Measurements from ENCODE around the gene EML6.

The EML6 gene

DNA sequence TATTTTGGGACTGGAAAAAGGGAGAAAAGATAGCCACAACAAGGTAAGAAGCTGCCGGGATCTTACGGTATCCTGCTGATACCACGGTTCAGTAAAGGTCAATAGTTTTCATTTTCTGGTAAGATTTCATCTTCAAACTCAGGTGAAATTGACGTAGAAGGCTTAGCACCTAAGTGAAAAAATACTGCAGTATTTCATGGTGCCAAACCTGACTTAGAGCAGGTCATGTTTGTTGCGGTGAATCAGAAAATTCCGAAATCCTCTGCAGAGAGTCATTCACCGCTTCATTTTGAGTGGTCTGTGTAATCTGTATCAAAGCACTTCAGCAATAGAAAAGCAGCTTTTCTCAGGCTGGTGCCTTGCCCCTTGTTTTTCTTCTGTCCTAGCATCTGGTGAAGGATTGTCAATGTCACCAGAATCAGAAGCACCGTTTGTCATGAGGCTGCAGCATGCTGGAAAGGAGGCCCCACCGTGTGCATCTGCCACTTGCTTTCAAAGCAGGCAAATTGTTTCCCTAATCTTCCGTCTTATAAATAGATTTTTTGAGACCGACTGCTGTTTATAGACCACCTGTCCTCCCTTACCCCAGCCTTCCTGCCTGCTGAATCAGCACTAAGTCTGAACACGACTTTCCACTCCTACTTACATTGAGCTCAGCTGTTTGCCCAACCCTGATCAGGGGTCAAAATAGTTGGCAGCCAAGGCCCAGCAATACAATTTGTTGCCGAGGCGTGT is 156.3 kb downstream of the EML6 start:
- no peak for DNase-seq (ENCODE audit: low read depth, low spot score)

DNA sequence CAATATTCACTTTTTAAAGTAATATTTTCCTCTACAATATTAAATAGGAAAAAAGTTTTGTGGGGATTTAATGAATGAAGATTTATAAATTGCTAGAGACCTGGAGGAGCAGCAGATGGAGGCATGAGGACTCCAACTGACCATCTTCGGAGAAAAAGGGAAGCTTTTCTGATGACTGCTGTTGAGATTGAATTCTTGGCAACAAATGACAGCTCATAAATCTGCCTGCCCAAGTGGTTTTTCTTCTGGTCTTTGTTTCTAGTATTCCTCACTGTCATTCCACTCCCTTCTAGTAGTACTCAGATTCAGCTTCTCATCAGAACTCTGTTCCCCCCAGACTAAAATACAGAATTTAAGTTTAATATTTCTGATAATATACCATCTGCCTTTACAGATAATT is 157.0 kb downstream of the EML6 start:
- no peak for DNase-seq (ENCODE audit: low read depth, low spot score)

DNA sequence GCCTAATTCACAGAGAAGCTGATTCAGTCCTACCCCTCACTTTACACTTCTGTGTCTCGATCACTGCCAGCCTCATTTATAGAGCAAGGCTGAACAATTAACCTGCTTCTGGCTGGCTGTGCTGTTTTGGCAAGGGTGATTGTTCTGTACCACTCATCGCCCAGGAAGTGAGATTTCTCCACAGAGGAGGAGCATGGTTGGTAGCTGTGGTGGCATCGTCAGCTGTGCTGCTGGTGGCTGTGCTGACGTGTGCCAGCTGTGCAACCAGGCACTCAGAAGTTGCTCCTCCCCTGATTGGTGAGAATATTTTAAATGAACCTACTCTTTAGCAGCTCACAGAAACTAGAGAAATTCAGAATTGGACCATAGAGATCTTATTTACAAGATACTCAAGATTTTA is 158.3 kb downstream of the EML6 start:
- DNase-seq (ENCODE audit: low read depth, low spot score), result no peak

DNA sequence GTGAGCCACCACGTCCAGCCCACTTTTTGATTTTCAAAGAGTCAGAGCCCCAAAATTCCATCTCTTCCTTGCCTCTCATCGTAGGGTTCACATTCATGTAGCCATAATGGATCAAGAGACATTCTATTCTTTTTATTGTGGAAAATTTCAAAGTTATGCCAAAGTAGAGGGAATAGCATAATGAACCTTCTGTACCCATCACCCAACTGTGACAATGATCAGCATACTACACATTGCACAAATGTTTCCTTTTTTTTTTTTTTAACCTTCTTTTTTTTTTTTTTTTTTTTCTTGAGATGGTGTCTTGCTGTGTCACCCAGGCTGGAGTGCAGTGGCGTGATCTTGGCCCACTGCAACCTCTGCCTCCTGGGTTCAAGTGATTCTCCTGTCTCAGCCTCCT is 162.4 kb downstream of the EML6 start:
- no peak for DNase-seq (ENCODE audit: low read depth, low spot score)

DNA sequence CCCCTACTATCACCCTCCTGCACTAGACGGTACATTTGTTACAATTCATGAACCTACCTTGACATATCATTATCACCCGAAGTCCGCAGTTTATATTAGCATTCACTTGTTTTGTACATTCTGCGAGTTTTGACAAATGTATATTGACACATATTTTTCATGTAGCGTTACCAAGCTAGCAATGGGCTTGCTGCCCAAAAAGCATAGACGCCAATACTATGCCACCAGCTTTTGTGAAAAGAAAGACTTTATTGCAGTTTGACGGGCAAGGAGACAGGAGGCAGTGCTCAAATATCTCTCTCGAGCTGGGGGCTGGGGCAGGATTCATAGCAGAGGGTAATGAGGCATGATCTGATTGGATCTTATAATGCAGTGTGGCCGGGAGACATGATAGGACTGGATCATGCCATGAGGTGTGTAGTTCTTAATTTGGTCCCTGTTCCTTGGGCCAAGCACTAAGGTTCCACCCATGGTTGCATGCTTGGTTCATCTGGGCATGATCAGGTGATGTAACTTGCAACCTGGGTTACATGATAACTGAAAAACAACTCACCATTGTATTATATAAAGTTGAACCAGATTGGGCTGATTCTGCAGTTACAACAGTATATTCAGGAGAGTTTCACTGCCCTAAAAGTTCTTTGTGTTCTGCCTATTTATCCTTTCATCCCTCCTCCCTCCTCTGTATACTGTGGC is 164.5 kb downstream of the EML6 start:
- no peak for DNase-seq (ENCODE audit: low read depth, low spot score)

DNA sequence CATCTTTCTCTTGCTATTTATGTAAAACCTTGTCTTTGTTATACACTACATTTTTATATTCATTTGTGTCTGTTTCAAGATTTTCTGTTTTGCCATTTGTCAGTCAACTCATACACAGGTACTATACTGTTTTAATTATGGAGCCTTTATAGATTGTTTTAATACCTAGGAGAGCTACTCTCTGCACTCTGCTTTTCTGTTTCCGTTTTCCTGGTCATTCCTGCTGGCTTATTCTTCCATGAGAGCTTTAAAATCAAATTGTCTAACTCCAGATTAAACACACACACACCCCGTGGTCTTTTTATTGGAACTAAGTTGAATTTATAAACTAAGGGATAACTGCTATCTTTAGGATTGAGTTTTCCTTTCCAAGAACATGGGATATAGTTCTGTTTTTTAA is 165.6 kb downstream of the EML6 start:
- no peak for DNase-seq (ENCODE audit: low read depth, low spot score)

DNA sequence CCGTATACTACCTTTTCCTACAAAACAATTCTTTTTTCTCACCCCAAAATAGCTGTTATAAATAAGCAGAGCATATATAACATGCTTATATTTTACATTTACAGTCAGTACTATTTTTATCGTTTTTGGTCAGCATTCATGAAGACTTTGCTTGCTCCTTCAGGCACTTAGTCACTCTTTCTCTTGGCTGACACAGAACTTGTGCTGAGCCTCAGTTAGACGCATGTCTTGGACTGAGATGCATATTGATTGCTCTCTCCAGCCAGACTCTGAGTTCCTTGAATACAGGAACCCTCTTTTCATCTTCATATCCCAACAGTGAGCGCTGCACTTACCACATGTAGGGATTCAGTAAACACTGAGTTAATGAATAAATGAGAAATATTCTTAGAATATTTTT is 168.4 kb downstream of the EML6 start:
- no peak for DNase-seq (ENCODE audit: low read depth, low spot score)

DNA sequence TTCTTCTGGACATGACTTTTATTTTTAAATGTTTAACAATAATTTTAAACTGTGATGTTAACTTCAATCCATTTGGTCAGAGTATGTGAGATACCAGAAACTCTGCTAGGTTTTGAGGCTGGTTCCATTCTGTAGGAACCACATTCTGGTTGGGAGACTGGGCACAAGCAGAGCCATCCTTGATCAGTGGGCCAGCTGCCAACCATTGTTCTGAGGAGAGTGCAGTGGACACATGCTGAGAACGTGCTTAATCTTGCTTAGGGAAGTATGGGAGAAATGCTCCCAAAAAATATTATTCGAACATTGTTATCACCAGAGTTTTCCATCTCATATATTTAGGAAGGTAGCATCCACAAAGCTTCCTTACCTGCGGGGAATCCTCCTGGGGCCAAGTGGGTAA is 171.0 kb downstream of the EML6 start:
- DNase-seq (ENCODE audit: low read depth, low spot score), result no peak

DNA sequence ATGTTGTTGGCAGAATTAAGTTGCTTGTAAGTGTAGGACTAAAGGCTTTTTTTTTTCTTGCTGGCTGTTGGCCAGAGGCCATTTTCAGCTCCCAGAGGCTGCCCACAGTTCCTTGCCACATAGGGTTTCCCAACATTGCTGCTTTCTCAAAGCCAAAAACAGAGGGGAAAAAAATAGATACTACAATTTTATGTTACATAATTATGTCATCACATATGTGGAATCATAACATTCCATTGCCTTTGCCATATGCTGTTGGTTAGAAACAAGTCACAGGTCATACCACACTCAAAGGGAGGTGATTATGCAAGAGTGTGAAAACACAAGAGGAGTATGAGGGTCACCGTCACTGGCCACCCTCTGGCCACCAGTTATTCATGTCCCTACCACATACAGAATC is 172.3 kb downstream of the EML6 start:
- no peak for DNase-seq (ENCODE audit: low read depth, low spot score)

DNA sequence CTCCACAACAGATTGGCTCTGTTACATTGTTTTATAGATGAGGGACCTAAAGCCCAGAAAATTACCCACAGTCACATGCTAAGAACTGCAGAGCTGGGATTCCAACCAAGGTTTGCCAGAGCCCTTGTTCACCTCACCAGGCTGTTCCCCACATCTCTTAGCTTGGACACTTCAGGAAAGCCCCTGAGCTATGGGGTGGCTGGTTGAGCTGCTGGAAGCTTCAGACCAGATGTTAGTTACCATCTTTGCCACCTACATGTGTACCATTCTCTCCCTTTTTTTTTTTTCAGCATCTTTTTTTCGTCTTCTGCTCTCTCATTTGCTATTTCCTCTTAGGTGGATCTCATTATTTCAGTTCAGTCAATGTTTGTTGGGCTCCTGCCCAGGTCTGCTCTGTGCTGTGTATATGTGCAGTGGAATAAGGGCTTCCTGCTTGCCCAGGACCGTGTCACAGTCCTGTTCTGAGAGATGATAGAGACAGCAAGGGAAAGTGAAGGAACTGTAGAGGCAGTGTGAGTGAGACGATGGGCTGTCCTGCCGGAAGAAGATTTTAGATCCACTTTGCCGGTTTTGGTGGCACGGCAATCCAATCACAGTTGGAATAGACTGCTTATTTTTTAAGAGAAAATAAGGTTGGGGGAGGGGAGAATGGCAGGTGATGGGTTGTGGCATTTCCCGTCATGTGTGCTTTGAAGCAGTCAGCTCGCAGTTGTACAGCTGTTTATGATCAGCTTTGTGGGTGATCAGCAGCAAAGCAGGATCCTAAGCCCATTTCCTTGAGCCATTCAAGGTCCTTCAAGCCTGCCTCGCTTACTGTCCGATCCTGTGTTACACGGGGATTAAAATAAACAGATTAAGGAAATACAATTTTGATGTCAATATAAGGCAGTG is 174.2 kb downstream of the EML6 start:
- DNase-seq (ENCODE audit: low read depth, low spot score), result no peak

DNA sequence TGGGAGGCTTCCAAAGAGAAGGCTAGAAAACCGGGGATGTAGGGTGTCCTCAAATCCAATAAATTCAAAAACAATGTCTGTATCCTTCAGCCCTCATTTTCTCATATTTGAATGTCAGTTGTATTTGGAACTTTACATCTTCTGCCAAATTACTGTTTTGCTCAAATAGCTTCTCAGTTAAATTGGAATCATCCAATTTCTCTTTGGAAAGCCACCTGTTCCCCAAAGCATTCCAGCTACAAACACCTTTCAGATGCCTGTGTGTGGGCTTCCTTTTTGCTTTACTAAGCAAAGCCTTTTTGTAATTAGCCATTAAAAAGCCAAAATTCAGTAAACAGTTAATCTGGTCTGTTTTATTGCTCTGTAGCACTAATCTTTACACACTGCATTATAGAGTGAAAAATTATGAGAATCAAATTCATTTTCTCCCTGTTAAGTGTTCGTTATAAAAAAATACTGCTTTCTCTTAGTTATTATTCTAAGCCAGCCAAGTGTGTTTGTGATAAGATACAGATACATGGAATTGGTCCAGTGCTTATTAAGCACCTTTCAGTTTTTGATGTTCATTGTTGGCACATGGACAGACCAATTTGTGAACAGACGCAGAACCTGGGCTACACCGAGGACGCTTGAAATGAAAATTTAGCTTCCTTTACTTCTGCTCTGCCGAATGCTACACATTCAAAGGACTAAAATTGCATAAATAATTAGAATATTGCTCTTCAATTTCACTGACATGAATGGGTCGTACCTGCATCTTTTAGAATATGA is 175.2 kb downstream of the EML6 start:
- DNase-seq (ENCODE audit: low read depth, low spot score), result no peak

DNA sequence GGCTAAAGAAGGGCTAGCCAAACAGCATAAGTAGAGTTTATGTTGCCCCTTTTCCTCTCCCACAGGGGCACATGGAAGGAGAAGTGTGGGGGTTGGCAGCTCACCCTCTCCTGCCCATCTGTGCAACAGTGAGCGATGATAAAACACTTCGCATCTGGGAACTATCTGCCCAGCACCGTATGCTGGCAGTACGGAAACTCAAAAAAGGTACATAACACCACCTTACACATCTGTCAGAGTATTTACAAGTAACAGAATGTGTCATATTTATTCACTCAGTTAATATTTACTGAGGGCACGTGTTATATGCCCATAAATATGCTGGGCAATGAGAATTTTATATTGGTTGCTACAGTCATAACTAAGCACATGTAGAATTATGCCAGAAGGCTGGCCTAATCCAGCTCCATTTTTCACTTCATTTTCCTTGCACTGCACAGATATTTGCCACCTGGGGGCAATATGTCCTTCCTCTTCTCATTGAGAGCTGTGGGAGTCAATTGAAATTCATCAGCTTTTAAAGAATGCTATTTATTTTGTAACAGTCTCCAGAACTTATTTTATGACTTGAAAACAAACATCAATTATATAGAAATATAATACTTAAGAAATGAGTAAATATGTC is 176.2 kb downstream of the EML6 start:
- no peak for DNase-seq (ENCODE audit: low read depth, low spot score)

DNA sequence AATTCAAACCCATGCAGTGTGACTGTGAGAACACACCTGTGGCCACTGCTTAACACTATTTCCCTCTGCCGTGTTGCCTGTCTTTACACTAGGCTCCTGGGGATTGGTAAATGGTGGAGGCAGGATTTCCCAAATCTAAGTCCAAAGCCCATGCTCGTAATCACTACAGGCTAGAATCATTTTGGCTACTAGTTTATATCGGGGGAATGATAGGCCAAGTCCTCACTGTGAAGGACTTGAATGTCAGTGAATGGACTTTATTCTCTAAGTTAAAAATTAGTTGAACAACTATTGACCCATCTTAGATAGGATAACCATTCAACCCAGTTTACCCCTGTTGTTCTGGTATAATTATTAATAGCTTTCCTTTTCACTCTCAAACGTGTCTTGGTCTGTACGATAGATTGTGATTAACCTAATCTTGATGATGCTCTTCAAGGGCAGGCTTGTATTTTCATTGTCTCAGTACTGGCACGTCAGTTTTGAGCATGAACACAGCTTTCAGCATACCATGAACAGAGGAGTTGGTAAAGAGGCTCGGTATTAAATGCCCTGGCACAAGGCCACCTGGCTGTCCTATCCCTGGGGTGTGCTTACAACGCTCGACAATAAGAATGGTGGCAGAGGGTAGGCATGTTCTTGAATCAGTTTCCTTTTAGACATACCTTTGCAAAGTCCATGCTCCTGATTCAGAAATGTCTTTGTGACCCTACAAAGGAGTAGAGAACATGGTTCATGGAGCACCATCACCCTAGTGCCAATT is 177.9 kb downstream of the EML6 start:
- DNase-seq (ENCODE audit: low read depth, low spot score), result no peak

DNA sequence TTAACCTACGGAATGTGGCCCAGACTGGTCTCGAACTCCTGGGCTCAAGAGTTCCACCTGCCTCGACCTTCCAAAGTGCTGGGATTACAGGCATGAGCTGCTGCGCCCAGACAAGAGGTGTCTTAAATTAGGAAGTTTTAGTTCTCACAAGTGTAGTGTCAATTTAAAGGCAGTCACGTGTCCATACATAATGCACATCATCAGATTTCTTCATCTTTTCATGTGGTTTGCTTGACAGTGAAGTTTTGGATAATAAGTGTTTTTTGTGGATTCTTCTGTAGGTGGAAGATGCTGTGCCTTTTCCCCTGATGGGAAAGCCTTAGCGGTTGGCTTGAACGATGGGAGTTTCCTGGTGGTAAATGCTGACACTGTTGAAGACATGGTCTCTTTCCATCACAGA is 179.3 kb downstream of the EML6 start:
- no peak for DNase-seq (ENCODE audit: low read depth, low spot score)

DNA sequence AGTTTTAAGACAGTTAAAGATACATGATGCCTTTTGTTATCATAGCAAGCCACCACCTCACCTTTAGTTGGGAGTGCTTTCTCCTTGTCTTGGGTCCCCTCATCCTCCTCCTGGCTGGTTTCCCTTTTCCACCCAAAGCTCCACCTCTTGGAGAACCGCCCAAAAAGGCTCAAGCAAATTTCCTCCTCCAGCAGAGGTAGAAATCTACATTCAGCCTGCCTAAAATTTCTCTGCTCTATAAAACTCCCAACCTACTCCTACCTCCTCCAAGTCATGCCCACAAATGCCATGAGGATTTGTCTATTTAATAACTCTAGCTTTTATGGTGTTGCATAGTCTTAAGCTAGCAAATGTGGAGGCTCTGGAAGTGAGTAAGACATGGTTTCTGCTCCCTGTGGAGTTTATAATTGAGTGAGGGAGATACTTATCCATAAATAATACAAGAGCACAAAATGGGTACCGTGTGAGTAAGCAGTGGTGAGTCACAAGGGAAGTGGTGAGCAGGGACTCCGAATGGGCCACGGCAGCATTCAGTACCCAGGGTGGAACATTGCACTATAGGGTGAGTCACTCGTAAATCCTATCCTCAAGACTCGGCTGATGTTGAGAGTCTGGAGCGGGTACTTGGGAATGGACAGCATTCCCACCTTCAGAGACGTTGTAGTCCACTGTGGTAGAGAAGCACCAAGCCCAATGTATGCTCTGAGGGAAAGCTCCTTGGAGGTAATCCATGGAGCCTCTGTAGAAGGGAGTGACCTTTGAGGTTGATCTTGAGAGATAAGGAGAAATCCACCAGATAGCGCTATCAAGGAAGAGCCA is 180.5 kb downstream of the EML6 start:
- DNase-seq (ENCODE audit: low read depth, low spot score), result no peak

DNA sequence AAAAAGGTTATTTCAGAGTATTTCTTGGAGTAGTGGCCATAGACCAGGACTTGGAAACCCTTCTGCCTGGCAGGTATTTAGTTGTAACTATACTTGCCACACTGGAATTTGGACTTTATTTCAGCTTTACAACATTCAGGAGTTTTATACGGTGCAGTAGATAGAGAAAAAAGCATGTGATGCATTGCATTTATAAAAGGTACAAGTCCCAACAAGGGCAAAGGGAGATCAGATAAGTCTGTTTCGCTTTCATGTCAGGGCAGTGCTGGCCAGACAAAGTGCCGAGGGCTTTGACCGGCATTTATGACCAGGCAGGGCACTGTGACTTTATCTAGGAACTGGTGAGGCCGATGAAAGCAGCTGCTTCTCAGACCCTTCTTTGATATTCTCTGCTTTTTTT is 181.4 kb downstream of the EML6 start:
- no peak for DNase-seq (ENCODE audit: low read depth, low spot score)

DNA sequence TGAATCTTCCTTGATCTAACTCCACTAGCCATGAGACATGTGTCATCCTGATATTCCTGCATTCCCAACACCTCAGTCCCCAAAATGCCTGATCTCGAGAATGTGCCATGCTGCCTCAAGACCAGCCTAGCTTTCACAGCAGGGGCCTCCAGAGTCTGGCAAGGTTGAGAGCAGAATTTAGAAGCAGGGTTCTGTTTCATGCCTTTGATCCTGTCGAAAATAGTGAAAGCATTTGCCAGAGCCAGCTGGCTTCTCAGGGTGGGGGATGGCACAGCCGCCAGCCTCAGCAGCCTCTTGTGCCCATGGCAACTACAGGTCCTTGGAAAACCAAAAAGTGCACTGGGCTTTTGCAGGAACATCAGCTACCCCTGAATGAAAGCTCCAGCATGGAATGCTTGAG is 183.3 kb downstream of the EML6 start:
- no peak for DNase-seq (ENCODE audit: low read depth, low spot score)

DNA sequence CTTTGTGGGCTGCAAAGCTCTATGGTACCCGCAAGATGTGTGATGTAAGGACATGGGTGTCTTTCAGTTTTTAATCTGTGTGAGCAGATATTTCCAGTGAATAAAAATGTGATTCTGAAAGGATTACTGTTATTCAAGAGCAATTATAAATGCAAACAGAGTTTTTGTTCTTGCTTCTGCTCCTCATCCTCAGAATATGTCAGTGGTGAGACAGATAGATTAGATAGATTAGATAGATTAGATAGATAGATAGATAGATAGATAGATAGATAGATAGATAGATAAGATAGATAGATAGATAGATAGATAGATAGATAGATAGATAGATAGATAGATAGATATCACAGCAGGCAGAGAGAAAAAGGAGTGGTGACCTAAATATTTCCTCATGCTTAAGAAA is 184.2 kb downstream of the EML6 start:
- no peak for DNase-seq (ENCODE audit: low read depth, low spot score)

DNA sequence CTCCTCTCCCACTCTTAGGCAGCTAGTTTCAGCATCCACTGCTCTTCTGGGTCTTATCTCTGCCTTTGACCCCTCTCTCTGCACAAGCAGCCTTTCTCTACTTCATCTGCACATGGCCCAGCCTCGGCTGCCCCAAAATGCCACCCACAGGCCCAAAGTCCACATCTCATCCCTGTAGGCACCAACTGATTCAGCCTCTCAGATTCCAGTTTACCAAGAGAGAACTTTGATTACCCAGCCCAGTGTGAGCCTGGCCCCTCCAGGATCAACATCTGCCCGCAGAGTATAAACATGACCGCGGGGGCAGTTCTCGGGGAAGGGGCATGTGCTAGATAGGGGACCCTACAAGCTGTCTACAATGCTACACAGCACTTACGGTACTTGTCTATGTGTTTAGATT is 185.1 kb downstream of the EML6 start:
- DNase-seq (ENCODE audit: low read depth, low spot score), result no peak

DNA sequence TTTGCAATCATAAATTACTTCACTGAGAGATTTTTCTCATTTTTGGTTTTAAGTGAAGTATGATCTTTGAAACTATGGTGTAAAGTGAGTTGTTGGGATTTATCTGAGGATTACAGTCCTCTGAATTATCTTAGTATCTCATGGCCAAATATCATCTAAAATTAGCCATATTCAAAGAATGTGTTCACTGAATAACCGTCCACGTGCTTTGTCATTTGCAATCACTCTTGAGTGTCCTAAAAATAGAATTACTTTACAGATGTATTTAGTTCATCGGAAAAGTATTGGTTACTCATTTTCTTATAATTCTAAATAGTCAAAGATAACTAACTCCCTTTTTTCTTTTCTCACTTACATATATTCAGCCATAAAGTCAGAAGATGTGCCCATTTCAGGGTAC is 185.5 kb downstream of the EML6 start:
- no peak for DNase-seq (ENCODE audit: low read depth, low spot score)
